Activated CD4-positive, alpha-beta T cell treated with anti-CD3 and anti-CD28 coated beads, Interleukin-2, amount 50 U/mL, for 4 hours (primary cell): ENCODE data around the gene NUDCD3.

Experiments
- DNase-seq, 2 experiments: peaks; one replicate each; pipeline ENCODE4 v3.0.0-alpha.2; 2020

Gene NUDCD3

GRCh38 chr7:44490351-44491200 is at the start of gene NUDCD3:
Gene NUDCD3 (minus strand): TSS chr7:44490658. CDS start chr7:44490600, 58 bp downstream.
- DNase-seq, result peak; percentile 79 to 81

DNA sequence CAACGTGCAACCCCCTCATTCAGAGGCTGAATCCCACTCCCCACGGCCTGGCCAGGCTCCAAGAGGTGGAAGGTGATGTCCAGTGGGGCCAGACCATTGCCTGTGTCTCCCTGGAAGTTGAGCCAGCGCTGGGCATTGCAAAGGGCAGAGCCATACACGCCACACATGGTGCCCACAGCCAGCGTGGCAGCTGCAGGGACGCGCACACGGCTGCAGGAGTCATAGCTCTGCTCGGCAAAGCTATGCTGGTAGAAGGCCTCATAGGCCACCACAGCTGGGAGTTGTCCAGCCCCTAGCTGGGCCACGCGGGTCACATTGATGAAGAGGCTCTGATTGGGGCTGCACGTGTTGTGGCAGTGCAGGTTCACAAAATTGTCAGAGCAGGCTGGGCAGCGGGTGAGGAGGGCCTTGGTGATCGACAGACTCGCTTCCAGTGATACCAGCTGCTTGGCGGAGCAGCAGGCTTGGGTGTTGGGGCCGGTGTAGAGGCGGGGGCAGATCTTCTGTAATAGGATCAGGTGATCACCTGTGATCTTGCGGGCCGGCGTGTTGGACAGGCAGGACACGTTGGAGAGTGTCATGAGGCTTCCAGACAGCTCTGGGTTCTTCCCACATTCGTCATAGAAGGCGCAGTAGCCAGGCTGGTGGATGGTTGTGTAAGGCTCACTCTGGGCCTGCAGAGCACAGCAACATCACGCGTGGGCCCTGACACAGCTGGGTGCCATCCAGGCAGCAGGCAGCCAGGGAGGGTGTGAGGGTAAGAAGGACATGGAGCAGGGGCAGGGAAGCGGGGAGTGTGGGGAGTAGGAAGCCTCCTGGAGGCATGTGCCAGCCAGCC is 49.4 kb upstream of the NUDCD3 start:
- no peak for DNase-seq

DNA sequence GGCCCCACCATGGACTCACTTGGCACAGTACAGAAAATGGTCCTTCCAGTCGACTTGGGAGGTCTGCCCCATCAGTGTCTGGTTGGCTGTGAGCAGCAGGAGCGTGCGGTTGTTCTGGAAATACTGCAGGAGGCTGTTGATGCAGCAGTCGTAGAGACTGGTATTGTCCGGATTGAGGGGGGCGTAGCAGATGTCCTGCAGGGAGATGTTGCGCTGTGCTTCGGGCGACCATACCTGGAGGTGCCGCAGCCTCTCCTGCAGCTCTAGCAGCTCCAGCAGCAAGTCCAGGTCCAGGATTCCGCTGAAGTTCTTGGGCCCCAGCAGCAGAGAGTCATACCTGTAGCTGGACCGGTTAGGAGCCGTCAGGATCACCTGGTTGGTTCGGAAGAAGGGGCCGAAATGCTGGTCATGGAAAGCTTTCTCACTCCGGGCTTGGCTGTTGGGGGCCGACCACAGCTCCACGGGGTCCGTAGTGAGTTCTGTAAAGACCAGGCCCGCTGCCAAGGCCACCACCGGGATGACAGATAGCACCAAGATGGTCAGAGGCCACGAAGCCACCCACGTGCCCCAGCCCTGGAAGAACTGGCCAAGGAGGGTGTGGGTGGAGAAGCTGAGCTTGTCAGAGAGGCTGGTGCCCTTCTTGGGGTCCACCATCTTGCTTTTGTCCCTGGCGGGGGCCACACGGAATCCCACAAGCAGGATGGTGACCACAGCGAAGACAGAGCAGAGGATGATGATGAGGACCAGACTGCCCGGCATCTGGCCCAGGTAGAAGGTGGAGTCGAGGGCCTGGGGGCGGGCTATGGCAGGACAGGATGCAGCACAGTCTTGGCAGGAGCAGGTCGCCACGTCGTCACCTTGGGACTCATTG is 48.6 kb upstream of the NUDCD3 start:
- DNase-seq, result no peak

DNA sequence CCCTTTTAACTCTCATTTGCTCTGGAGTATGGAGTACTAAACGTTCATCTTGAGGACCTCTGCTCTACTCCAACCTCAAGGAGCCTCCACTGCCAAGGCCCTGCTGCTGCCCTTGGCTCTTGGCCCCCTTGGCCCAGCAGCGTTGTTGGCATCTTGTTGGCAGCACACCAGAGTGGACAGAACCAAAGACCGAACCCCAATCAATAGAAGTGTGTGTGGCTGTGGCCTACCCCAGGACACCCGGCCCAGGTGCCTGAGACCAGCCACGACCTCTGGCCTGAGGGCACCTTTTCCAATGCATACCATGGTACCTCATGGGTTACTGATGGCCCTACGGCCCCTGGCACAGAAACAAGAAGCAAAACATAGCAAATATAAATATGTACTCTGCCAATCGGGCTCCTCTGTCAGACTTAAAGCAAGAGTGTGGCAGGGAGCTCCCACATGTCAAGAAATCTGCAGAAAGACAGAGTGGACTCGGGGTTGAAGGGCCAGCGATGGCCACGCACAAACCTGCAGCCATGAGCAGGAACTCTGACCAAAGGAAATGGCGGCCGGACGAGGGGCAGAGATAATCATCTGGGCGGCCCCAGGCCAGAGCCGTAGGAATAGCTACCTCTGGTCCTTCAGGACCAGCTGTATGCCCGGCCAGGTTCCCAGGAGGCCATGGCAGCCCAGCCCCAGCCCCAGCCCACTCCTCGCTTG is 47.8 kb upstream of the NUDCD3 start:
- no peak for DNase-seq

DNA sequence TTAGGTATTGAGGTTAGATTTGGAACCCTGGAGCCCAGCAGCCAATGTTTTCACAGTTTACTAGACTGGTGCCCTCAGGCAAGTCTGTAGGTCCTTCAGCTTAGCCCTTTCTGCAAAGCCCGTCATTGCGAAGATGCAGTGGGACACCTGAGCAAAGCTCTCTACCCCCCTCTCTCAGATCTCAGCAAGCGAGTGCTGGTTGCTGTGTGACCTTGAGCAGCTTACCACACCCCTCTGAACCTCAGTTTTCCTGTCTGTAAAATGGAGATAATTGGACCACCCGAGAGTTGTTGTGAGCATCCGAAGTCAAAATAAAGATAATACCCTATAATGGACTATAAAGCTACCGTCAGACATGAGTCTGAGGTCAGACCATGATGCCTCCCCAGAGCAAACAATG is 47.0 kb upstream of the NUDCD3 start:
- DNase-seq, result no peak

DNA sequence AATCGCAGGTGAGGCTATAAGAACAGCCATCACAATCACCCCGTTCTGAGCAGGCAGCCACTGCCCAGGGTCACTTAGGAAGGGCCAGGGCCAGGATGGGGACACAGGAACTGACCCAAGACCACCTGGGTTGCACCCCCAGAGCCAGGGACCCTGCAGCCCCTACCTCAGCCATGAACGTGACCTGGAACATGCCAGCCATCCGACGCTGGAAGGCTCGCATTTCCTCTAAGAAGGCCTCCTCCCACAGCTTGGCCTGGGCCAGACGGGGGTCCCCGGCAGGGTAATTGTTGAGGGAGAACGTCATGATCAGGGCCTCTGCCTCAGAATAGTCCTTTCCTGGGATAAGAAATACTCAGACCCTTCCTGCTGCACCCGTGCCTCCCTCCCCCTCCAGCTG is 45.6 kb upstream of the NUDCD3 start:
- DNase-seq, result no peak

DNA sequence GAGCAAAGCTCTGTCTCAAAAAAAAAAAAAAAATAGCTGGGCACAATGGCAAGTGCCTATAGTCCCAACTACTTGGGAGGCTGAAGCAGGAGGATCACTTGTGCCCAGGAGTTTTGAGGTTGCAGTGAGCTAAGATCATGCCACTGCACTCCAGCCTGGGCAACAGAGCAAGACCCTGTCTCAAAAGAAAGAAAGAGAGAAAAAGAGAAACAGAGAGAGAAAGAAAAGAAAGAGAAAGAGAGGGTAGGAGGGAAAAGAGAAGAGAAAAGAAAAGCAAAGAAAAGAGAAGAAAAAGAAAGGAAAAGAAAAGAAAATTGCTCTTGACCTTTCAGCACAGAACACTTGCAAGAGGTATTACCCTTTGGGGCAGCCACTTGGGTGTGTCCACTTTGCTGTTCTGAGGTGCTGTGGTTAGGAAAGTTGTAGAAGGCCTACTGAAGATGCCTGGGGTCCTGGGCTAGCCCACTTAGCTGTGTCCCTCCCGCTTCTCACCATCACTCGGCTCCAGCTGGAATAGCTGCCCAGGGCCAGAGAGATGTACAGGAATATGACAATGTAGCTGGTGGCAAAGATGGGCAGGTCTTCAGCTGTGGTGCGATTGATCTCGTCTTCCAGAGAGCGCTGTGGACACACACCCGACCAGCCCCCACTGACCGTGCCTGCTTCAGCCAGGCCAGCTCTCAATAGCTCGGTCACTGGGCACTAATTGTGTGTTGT is 45.0 kb upstream of the NUDCD3 start:
- DNase-seq, result no peak

- DNase-seq, result peak; percentile 13 to 15
These were observed 44.0 kb upstream of the NUDCD3 start for GRCh38 chr7:44534501-44534900.

GRCh38 chr7:44534087-44534486 is 43.6 kb upstream of the NUDCD3 start:
- no peak for DNase-seq

GRCh38 chr7:44533301-44534055 is 43.0 kb upstream of the NUDCD3 start:
- DNase-seq, result no peak

- DNase-seq, result no peak
These were observed 41.2 kb upstream of the NUDCD3 start for GRCh38 chr7:44531421-44532380.

GRCh38 chr7:44530990-44531389 is 40.5 kb upstream of the NUDCD3 start:
- DNase-seq, result no peak

DNA sequence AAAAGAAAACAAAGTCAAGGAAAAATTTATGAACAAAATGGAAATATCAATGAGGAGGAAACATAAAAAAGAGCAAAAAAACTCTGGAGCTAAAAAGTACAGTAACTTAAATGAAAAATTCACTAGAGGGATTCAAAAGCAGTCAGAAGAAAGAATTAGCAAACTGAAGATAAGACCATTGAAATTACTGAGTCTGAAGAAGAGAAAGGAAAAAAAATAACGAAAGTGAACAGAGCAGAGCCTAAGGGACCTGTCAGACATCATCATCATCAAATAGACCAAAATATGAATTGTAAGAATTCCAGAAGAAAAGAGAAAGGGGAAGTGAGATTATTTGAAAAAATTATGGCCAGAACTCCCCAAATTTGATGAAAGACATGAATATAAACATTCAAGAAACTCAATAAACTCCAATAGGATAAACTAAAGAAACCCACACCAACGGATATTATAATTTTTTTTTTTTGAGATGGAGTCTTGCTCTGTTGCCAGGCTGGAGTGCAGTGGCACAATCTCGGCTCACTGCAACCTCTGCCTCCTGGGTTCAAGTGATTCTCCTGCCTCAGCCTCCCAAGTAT is 34.4 kb upstream of the NUDCD3 start:
- no peak for DNase-seq

DNA sequence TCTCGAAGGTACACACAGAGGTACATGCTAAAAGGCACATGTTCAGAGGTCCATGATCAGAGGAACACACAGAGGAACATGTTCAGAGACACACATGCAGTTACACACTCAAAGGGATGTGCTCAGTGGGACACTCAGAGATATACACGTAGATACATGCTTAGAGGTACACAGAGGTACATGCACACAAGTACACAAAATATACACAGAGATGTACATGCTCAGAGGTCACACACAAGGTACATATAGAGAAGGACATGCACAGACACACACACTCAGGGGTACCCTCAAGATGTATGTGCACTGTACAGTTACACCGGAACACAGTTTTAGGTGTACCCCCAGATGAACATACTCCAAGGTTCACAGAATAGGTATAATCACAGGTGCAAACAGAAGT is 31.9 kb upstream of the NUDCD3 start:
- DNase-seq, result no peak

GRCh38 chr7:44521347-44522095 is 31.1 kb upstream of the NUDCD3 start:
- DNase-seq, result no peak

DNA sequence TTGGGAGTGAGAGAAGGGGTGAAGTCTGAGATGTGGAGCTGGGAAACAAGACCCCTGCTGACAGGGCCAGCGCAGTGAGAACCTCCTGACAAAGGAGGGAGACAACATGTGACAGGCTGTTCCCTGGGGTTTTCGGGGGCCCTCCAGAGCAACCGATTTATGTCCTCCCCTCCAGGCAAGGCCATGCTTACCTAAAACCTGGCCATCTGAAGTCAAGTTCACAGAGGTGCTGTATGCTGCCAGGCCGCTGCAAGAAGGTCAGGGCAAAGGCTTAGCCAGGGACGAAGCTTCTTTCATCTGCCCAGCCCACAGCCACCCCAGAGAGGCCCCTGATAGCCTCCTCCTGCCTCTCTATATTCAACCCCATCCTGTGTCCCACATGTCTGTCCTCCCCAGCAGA is 30.1 kb upstream of the NUDCD3 start:
- no peak for DNase-seq

DNA sequence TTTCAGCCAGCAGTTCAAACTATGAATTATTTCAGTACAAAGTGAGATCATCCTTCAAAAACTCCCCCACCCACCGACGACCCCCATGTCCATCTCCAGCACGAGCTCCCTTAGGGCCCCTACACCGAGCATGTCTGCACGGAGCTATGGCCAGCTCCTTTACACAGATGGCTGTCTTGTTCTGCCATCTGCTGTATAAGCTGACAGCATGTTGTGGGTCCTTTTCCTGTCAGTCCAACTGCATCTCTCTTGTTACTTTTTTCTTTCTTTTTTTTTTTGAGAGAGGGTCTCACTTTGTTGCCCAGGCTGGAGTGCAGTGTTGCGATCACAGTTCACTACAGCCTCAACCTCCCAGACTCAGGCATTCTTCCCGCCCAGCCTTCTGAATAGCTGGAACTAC is 29.1 kb upstream of the NUDCD3 start:
- no peak for DNase-seq

- DNase-seq, result no peak
These were observed 28.3 kb upstream of the NUDCD3 start for GRCh38 chr7:44518761-44519160.

GRCh38 chr7:44517175-44517574 is 26.7 kb upstream of the NUDCD3 start:
- no peak for DNase-seq
